Islet precursor cell (in vitro differentiated cells): ENCODE measurements around the gene F2.
"Not testable (repeated sequence)": the region's sequence is repeated elsewhere in the genome, so short reads cannot be mapped to it uniquely, and the experiment has no call there.

Source experiments
- DNase-seq: peaks from one replicate; pipeline ENCODE4 v3.0.0-alpha.2; 2018

Gene F2

GRCh38 chr11:46719048-46719542 is at the start of gene F2:
Gene F2, plus strand, starts transcription at chr11:46719213. Its CDS starts 23 bp downstream, at chr11:46719236.
- no peak for DNase-seq

GRCh38 chr11:46669711-46670139 is 49.3 kb upstream of the F2 start:
- no peak for DNase-seq

GRCh38 chr11:46670521-46670920 is 48.5 kb upstream of the F2 start:
- DNase-seq: not testable (repeated sequence)

GRCh38 chr11:46671958-46672315 is 47.1 kb upstream of the F2 start:
- no peak for DNase-seq

GRCh38 chr11:46672381-46672839 is 46.6 kb upstream of the F2 start:
- DNase-seq: no peak

- DNase-seq: peak; percentile 58
Measured at GRCh38 chr11:46673713-46674462, 45.1 kb upstream of the F2 start.

- DNase-seq: peak; percentile 98
Measured at GRCh38 chr11:46674463-46675287, 44.3 kb upstream of the F2 start.

GRCh38 chr11:46675288-46675851 is 43.6 kb upstream of the F2 start:
- DNase-seq: peak; percentile 69

- no peak for DNase-seq
Measured at GRCh38 chr11:46675949-46676348, 43.1 kb upstream of the F2 start.

GRCh38 chr11:46676436-46677158 is 42.4 kb upstream of the F2 start:
- DNase-seq: no peak

- no peak for DNase-seq
Measured at GRCh38 chr11:46677169-46677568, 41.8 kb upstream of the F2 start.

- DNase-seq: no peak
Measured at GRCh38 chr11:46677991-46678740, 40.8 kb upstream of the F2 start.

- DNase-seq: no peak
Measured at GRCh38 chr11:46678741-46679130, 40.3 kb upstream of the F2 start.

GRCh38 chr11:46679241-46680163 is 39.5 kb upstream of the F2 start:
- no peak for DNase-seq

GRCh38 chr11:46680164-46680760 is 38.8 kb upstream of the F2 start:
- DNase-seq: no peak

GRCh38 chr11:46680815-46681214 is 38.2 kb upstream of the F2 start:
- DNase-seq: no peak

GRCh38 chr11:46681814-46682213 is 37.2 kb upstream of the F2 start:
- no peak for DNase-seq

- no peak for DNase-seq
Measured at GRCh38 chr11:46682773-46683752, 36.0 kb upstream of the F2 start.

GRCh38 chr11:46684367-46684766 is 34.6 kb upstream of the F2 start:
- DNase-seq: no peak
